Muscle of back (tissue), 11 donors: Measurements from ENCODE around the gene NRIP3. TPM values are rescaled to one million over a fixed set of nuclear protein-coding genes. Genes with fewer than 3 reads are reported as not detected.
"Not testable (repeated sequence)": the region's sequence is repeated elsewhere in the genome, so short reads cannot be mapped to it uniquely, and the experiment has no call there.

Experiments used
- DNase-seq, 3 donors: peaks; one replicate each; pipeline versions ENCODE4 v3.0.0 to v3.0.0-alpha.2; 2013
- polyA plus RNA-seq, 10 donors: library from polyadenylated mRNA; unstranded; fragments of 120-200 nt; gene quantifications; one replicate each; pipeline ENCODE4 v1.2.1, GENCODE V29; 2013; ENCODE audit not compliant: insufficient read length in 10 of 10

The NRIP3 gene
- polyA plus RNA-seq, 10 donors, result 0.69 to 1.6 (median 1.1) TPM

- no peak for DNase-seq
Measured at GRCh38 chr11:9016916-9017642, 13.3 kb upstream of the NRIP3 start.

- DNase-seq, result peak; percentile 54 to 83 (median 71)
Measured at GRCh38 chr11:9015677-9016076, 11.9 kb upstream of the NRIP3 start.

GRCh38 chr11:9014826-9015225 is 11.0 kb upstream of the NRIP3 start:
- no peak for DNase-seq

DNA sequence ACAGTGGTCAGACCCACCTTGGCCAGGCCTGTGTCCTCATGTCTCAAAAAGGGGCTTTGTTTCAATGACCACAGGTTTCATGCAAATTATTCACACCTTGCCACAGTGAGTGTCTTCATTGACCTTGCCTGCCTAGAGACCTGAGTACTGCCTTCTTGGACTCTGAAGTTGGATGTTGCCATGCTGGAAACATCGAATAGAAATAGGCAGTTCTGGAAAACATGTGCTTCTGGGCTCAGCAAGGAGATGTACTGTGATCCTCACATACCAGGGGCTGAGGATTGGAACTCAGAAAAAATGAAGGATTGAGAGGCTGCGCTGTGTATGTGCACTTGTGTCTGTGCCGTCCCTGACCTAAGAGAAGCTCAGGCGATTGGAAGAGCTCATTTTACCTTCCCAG is 9.6 kb upstream of the NRIP3 start:
- no peak for DNase-seq

DNA sequence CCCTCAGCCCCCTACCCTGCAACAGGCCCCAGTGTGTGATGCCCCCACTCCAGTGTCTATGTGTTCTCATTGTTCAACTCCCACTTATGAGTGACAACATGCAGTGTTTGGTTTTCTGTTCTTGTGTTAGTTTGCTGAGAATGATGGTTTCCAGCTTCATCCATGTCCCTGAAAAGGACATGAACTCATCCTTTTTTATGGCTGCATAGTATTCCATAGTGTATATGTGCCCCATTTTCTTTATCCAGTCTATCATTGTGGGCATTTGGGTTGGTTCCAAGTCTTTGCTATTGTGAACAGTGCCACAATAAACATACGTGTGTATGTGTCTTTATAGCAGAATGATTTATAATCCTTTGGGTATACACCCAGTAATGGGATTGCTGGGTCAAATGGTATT is 5.7 kb upstream of the NRIP3 start:
- not testable (repeated sequence) for DNase-seq

GRCh38 chr11:9008661-9009060 is 4.9 kb upstream of the NRIP3 start:
- no peak for DNase-seq

DNA sequence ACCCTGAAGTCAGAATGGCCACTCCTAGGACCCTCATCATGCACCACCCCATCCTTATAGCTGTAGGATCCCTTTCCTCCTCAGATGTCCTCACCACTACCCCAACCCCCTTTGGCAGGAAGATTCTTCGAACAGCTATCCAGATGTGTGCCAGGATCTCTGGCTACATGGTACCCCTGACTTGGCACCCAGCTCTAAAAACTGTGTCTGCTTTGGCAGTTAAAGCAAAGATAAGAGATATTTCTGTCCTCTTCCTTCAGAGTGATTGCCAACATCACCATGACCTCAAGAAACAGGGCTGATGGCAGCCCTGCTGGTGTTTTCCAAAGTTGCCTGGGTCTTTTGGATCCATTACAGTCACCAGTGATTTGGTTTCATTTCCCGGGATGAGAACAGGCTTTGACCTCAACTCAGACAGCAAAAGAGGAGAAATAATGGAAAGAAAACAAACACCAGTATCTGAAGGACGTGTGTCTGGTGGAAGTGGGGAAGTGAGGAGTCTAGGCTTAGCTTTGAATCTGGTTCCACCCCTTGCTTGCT is 4.3 kb upstream of the NRIP3 start:
- no peak for DNase-seq

- DNase-seq, result peak in 1 of 3 donors; percentile 18
Measured at GRCh38 chr11:9005087-9005486, 1.3 kb upstream of the NRIP3 start.

GRCh38 chr11:9004183-9004926 is 554 bp upstream of the NRIP3 start:
- DNase-seq, result peak in 1 of 3 donors; percentile 33

DNA sequence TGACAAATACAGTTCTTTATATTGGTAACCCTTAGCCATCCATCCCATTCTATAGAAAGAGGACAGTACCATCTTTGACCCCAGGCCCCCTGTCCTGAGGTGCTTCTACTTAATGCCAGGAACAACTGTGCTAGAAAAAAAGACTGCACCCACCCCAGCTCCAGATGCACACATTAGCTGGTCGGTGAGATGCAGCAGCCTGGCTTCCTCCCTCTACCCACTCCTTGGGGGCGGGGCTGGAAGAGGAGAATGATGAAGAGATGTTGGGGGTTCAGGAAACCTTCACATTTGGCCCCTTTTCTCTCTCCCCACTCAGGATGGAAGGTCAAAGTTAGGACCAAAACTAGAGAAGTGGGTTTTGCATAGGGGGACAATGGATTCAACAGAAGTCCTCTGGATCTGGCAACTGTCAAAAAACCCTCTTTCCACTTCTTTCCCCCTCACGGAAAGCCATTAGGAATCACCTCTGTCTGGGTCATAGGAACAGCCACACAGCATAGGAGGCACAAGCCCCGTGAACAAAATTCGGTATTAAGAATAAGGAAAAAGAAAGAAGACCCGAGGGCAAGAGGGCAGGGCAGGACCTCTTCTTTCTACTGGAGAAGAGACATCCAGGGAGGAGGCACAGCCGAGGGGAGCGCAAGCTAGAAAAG is 755 bp downstream of the NRIP3 start:
- no peak for DNase-seq

GRCh38 chr11:9001736-9002135 is 2.1 kb downstream of the NRIP3 start:
- DNase-seq, result peak in 1 of 3 donors; percentile 70

GRCh38 chr11:8998017-8998416 is 5.8 kb downstream of the NRIP3 start:
- no peak for DNase-seq

DNA sequence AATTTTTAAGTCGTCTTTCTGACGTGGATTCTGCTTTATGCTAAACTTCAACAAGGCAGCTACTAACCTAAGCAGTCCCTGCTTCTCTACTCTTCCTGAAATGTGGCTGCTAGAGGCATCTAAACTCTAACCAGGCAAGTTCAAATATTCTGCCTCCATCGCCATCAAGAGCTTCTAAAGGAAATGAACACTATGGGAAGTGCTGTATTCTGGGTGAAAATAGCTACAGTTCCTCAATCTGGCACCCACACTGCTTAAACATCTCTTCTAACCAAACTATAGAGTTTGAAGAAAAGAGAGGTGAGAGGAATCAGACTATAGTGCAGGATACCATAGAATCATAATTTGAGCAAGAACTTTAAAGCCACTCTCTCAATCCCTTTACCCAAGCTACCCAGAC is 6.3 kb downstream of the NRIP3 start:
- DNase-seq, result no peak

GRCh38 chr11:8989453-8989852 is 14.3 kb downstream of the NRIP3 start:
- DNase-seq, result peak in 1 of 3 donors; percentile 26

GRCh38 chr11:8988329-8989234 is 15.2 kb downstream of the NRIP3 start:
- DNase-seq, result no peak

- DNase-seq, result no peak
Measured at GRCh38 chr11:8987446-8987845, 16.4 kb downstream of the NRIP3 start.

- not testable (repeated sequence) for DNase-seq
Measured at GRCh38 chr11:8986772-8987171, 17.0 kb downstream of the NRIP3 start.

DNA sequence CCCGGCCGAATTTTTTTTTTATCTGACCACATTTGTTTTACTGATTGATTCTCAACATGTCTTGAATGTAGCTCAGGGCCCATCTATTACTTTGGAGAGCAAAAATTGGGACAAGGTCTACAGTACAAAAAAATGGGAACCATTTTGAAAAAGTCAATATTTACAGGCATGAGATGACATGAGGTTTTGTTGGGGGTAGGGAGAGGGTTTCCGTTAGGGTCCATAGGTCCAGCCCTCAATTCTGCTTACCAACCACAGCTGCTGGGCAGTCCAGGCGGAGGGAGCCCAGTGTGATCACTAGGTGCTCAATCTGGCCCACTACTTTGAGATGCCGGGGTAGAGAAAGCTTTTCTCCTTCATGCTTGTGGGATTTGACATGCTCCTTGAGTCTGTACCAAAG is 18.3 kb downstream of the NRIP3 start:
- DNase-seq, result no peak

- DNase-seq, result no peak
Measured at GRCh38 chr11:8983552-8983951, 20.2 kb downstream of the NRIP3 start.

- no peak for DNase-seq
Measured at GRCh38 chr11:8980485-8980884, 23.3 kb downstream of the NRIP3 start.

GRCh38 chr11:8979365-8979764 is 24.4 kb downstream of the NRIP3 start:
- not testable (repeated sequence) for DNase-seq
